ENCODE measurements around the gene PDE4B. TPM values are rescaled to one million over a fixed set of nuclear protein-coding genes. Genes with fewer than 3 reads are reported as not detected.

Gene PDE4B
- total RNA-seq, 2 experiments from 2014 or later, result 2.4 to 3.1 TPM

DNA sequence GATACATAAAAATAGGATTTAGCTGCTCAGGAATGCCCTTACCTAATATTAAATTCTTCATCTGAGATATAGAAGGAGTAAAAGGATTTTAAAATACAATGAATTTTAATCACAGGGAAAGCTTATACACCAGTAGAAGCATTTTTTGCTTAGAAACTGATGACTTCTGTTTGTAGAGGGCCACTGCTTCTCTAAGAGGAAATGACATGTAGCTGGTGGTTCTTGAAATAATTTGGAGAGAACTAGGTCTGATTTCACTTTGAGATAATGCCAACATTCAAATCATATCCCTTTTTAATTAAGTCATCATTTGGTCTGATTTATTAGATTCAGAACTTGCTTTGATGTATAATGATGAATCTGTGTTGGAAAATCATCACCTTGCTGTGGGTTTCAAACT, 574.7 kb downstream of the PDE4B start:
- BruUV-seq (replicated peaks), result no TSS peak
- Histone ChIP-seq H3K4me2 (ENCODE audit: low read length) (no peak overlapping the region), H3K9me3 (ENCODE audit: low read length) (no peaks in the 10 kb centered on the region), H3K36me3 (ENCODE audit: insufficient read depth, low read length) (peaks cover 94% of the 10 kb centered on the region), H3K4me1 (ENCODE audit: insufficient read depth, low read length, poor library complexity, severe bottlenecking) (peaks cover 12% of the 10 kb centered on the region), H2AFZ (ENCODE audit: low read length) (no peak overlapping the region), H4K20me1 (ENCODE audit: insufficient read depth, low read length) (no peaks in the 10 kb centered on the region), H3K79me2 (ENCODE audit: insufficient read depth, low read depth, low read length) (no peaks in the 10 kb centered on the region), H3K4me3 (ENCODE audit: low read depth, low read length, poor library complexity, severe bottlenecking) (no peak overlapping the region), H3K27ac (ENCODE audit: low read depth, low read length, poor library complexity, severe bottlenecking) (no peak overlapping the region), H3K9me2 (ENCODE audit: insufficient read depth, low read length) (no peaks in the 10 kb centered on the region)
- no peak for DNase-seq (ENCODE audit: low spot score)
- TF ChIP-seq, protein P1, sequence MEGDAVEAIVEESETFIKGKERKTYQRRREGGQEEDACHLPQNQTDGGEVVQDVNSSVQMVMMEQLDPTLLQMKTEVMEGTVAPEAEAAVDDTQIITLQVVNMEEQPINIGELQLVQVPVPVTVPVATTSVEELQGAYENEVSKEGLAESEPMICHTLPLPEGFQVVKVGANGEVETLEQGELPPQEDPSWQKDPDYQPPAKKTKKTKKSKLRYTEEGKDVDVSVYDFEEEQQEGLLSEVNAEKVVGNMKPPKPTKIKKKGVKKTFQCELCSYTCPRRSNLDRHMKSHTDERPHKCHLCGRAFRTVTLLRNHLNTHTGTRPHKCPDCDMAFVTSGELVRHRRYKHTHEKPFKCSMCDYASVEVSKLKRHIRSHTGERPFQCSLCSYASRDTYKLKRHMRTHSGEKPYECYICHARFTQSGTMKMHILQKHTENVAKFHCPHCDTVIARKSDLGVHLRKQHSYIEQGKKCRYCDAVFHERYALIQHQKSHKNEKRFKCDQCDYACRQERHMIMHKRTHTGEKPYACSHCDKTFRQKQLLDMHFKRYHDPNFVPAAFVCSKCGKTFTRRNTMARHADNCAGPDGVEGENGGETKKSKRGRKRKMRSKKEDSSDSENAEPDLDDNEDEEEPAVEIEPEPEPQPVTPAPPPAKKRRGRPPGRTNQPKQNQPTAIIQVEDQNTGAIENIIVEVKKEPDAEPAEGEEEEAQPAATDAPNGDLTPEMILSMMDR (conservative IDR thresholded peaks at IDR 0.05; ENCODE audit: low read length), result no peak
- no peak for TF ChIP-seq EZH2phosphoT487 (IDR thresholded peaks at IDR 0.05; ENCODE audit: borderline replicate concordance, low read depth, low read length)
- POLR2A ChIA-PET, result interaction anchor here (0.6 to 3.9 kb wide), 8 partner anchors 13 to 79 kb away, joined by 3 to 20 read pairs (median 4); no protein-coding TSS in a partner anchor
- intact Hi-C loops (cut with micrococcal nuclease; ENCODE audit: unreplicated experiment), result no loop called here
- CTCF ChIA-PET (ENCODE audit: unreplicated experiment), result no interaction called here

DNA sequence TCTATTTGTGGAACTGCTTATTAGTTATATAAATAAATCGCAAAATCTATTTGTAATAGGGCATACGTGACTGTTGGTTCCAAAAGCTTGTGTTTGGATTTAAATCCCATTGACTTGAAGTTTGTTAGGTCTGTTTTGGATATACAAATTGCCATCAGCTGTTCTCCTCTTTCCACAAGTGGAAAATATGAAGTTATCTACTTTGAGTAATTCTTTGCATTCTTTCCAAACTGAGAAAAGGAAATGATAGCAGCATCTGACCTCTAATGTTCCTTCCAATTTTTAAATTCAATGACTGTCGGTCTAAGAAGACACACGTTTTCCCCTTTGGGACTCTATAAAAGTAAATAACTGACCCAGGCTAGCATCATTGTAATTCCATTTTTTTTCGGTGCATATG, 575.6 kb downstream of the PDE4B start:
- intact Hi-C loops (cut with micrococcal nuclease; ENCODE audit: unreplicated experiment), result no loop called here
- Histone ChIP-seq H3K27ac (ENCODE audit: low read depth, low read length, poor library complexity, severe bottlenecking) (no peak overlapping the region), H2AFZ (ENCODE audit: low read length) (no peak overlapping the region), H3K9me2 (ENCODE audit: insufficient read depth, low read length) (no peaks in the 10 kb centered on the region), H3K4me2 (ENCODE audit: low read length) (no peak overlapping the region), H3K79me2 (ENCODE audit: insufficient read depth, low read depth, low read length) (no peaks in the 10 kb centered on the region), H3K4me1 (ENCODE audit: insufficient read depth, low read length, poor library complexity, severe bottlenecking) (peaks cover 21% of the 10 kb centered on the region), H4K20me1 (ENCODE audit: insufficient read depth, low read length) (no peaks in the 10 kb centered on the region), H3K9me3 (ENCODE audit: low read length) (no peaks in the 10 kb centered on the region), H3K36me3 (ENCODE audit: insufficient read depth, low read length) (peaks cover 94% of the 10 kb centered on the region), H3K4me3 (ENCODE audit: low read depth, low read length, poor library complexity, severe bottlenecking) (no peak overlapping the region)
- TF ChIP-seq, protein P1 (conservative IDR thresholded peaks at IDR 0.05; ENCODE audit: low read length), result no peak
- no peak for TF ChIP-seq EZH2phosphoT487 (IDR thresholded peaks at IDR 0.05; ENCODE audit: borderline replicate concordance, low read depth, low read length)
- DNase-seq (ENCODE audit: low spot score), result no peak
- CTCF ChIA-PET (ENCODE audit: unreplicated experiment), result no interaction called here
- POLR2A ChIA-PET, result interaction anchor here (0.5 to 1.6 kb wide), 6 partner anchors 12 to 1303 kb away, joined by 4 read pairs; no protein-coding TSS in a partner anchor
- BruUV-seq (replicated peaks), result no TSS peak

DNA sequence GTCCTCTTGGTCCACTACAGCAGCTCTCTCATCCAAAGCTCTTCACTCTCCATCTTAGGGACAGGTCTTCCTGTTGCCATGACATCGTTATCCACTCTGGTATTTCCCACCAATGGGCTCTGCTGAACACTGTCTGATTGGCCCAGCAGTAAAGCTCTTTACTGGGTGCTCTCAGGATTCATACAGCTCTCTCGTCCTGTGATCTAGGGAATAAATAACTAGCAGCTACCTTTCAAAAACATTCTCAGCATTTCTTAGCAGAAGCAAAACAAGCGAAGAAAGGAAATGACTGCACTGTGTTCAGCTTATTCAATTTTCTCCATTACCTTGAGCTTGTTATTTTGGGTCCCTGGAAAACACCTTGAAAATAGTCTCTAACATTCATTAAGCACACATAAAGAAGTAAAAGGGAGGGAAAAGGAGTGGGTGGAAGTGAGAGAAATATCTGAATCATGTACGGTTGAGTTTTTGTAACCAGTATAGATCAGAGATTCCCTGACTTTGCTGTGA, 577.8 kb downstream of the PDE4B start:
- H3K4me1 ChIP-seq (ENCODE audit: insufficient read depth, low read length, poor library complexity, severe bottlenecking), result peaks cover 44% of the 10 kb centered on the region
- H3K79me2 ChIP-seq (ENCODE audit: insufficient read depth, low read depth, low read length), result no peaks in the 10 kb centered on the region
- DNase-seq (ENCODE audit: low spot score), result no peak
- H3K27ac ChIP-seq (ENCODE audit: low read depth, low read length, poor library complexity, severe bottlenecking), result no peak overlapping the region
- CTCF ChIA-PET (ENCODE audit: unreplicated experiment), result interaction anchor here (0.9 kb wide), 1 partner anchor 32 kb away, joined by 3 read pairs; no protein-coding TSS in a partner anchor
- TF ChIP-seq EZH2phosphoT487 (IDR thresholded peaks at IDR 0.05; ENCODE audit: borderline replicate concordance, low read depth, low read length), result no peak
- TF ChIP-seq, protein P1 (conservative IDR thresholded peaks at IDR 0.05; ENCODE audit: low read length), result no peak
- no peak overlapping the region for H3K4me2 ChIP-seq (ENCODE audit: low read length)
- no peaks in the 10 kb centered on the region for H4K20me1 ChIP-seq (ENCODE audit: insufficient read depth, low read length)
- peaks cover 78% of the 10 kb centered on the region for H3K36me3 ChIP-seq (ENCODE audit: insufficient read depth, low read length)
- no peaks in the 10 kb centered on the region for H3K9me2 ChIP-seq (ENCODE audit: insufficient read depth, low read length)
- no peak overlapping the region for H2AFZ ChIP-seq (ENCODE audit: low read length)
- intact Hi-C loops (cut with micrococcal nuclease; ENCODE audit: unreplicated experiment), result no loop called here
- BruUV-seq (replicated peaks), result no TSS peak
- POLR2A ChIA-PET, result interaction anchor here (0.7 to 2.1 kb wide), 7 partner anchors 10 to 88 kb away, joined by 3 to 10 read pairs (median 4); no protein-coding TSS in a partner anchor
- no peak overlapping the region for H3K4me3 ChIP-seq (ENCODE audit: low read depth, low read length, poor library complexity, severe bottlenecking)
- H3K9me3 ChIP-seq (ENCODE audit: low read length), result no peaks in the 10 kb centered on the region
